SK-N-MC (cell line): ENCODE measurements around the gene ENTPD1.

Experiments used
- EZH2 ChIP-seq: fragments of 200-600 bp; sonication (generic); IDR thresholded peaks from one replicate; pipeline ENCODE4 v1.6.1; 2017; ENCODE audit warnings: antibody characterized with exemption
- FOXP2 ChIP-seq: optimal IDR thresholded peaks from 2 replicates; pipeline ENCODE3; 2011; ENCODE audit warnings: mild to moderate bottlenecking, moderate library complexity; ENCODE audit not compliant: insufficient read depth; ENCODE audit errors: extremely low read length, control extremely low read depth

DNA sequence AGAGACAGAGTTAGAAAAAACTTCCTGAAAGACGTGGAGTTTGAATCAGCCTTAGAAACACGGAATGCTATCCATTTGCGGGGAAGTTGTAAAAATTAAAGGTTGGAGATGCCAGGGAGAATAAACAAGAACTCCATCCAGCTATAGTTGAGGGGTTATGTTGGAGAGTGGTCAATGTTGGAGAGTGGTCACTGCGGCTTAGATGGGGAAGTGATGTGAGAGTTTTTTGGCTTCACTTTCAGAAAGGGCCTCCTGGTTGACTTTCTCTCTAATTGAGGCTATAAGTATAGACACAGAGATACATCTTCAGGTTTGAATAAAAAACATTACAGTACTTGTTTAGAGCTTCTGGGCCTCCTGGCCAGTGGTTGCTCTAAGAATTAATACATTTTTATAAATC is 152.5 kb downstream of the ENTPD1 start:
- no peak for TF ChIP-seq EZH2
- TF ChIP-seq FOXP2: no peak
